ENCODE data around the gene LUZP2. TPM values are rescaled to one million over a fixed set of nuclear protein-coding genes. Genes with fewer than 3 reads are reported as not detected.

Gene LUZP2
- total and polyA plus RNA-seq, 8 donors = 1.2 to 8.3 (median 4.6) TPM; not detected in 1

GRCh38 chr11:24515632-24516031, 18.8 kb downstream of the LUZP2 start:
- Histone ChIP-seq H3K27ac (no peak overlapping the region), H3K27me3 (no peaks in the 10 kb centered on the region), H3K4me3 (no peak overlapping the region), H3K4me1 (no peaks in the 10 kb centered on the region), H3K9me3 (no peaks in the 10 kb centered on the region), H3K36me3 (no peaks in the 10 kb centered on the region)
- ATAC-seq (no peak), DNase-seq (no peak)
- TF ChIP-seq CTCF (IDR thresholded peaks at IDR 0.05) = no peak
- intact Hi-C loops (cut with DNase I) = no loop called here

GRCh38 chr11:24516638-24517037, 19.8 kb downstream of the LUZP2 start:
- DNase-seq (no peak), ATAC-seq (no peak)
- Histone ChIP-seq H3K9me3 (no peaks in the 10 kb centered on the region), H3K36me3 (no peaks in the 10 kb centered on the region), H3K27ac (no peak overlapping the region), H3K4me1 (no peaks in the 10 kb centered on the region), H3K27me3 (no peaks in the 10 kb centered on the region), H3K4me3 (no peak overlapping the region)
- no peak for TF ChIP-seq CTCF (IDR thresholded peaks at IDR 0.05)
- intact Hi-C loops (cut with DNase I) = no loop called here

GRCh38 chr11:24521601-24522000, 24.7 kb downstream of the LUZP2 start:
- H3K36me3 ChIP-seq = no peaks in the 10 kb centered on the region
- H3K27ac ChIP-seq = no peak overlapping the region
- no peak for TF ChIP-seq CTCF (IDR thresholded peaks at IDR 0.05)
- H3K27me3 ChIP-seq = no peaks in the 10 kb centered on the region
- no peaks in the 10 kb centered on the region for H3K4me1 ChIP-seq
- ATAC-seq (no peak), DNase-seq (no peak)
- no peaks in the 10 kb centered on the region for H3K9me3 ChIP-seq
- no peak overlapping the region for H3K4me3 ChIP-seq
- intact Hi-C loops (cut with DNase I) = no loop called here

- Histone ChIP-seq H3K27me3 (no peaks in the 10 kb centered on the region), H3K4me3 (no peak overlapping the region), H3K27ac (no peak overlapping the region), H3K9me3 (no peaks in the 10 kb centered on the region), H3K36me3 (no peaks in the 10 kb centered on the region), H3K4me1 (no peaks in the 10 kb centered on the region)
- TF ChIP-seq CTCF (IDR thresholded peaks at IDR 0.05) = no peak
- intact Hi-C loops (cut with DNase I) = no loop called here
- DNase-seq (no peak), ATAC-seq (no peak)
Measured at GRCh38 chr11:24524156-24524555, 27.3 kb downstream of the LUZP2 start.

- no peaks in the 10 kb centered on the region for H3K4me1 ChIP-seq
- intact Hi-C loops (cut with DNase I) = no loop called here
- no peak overlapping the region for H3K27ac ChIP-seq
- no peaks in the 10 kb centered on the region for H3K27me3 ChIP-seq
- H3K36me3 ChIP-seq = no peaks in the 10 kb centered on the region
- no peak for TF ChIP-seq CTCF (IDR thresholded peaks at IDR 0.05)
- DNase-seq = no peak
- no peaks in the 10 kb centered on the region for H3K9me3 ChIP-seq
- no peak overlapping the region for H3K4me3 ChIP-seq
- no peak for ATAC-seq
Measured at GRCh38 chr11:24531528-24531927, 34.7 kb downstream of the LUZP2 start.

Data from left lung (tissue), 10 donors.